GM18508 (cell line): ENCODE data around the gene DNAJB11.
"Not testable (repeated sequence)": the region's sequence is repeated elsewhere in the genome, so short reads cannot be mapped to it uniquely, and the experiment has no call there.

Experiments used
- ATAC-seq: cut with Tn5 transposase; IDR thresholded peaks from one replicate; pipeline ENCODE4 v1.9.1; 2021; ENCODE audit warnings: moderate number of reproducible peaks; ENCODE audit not compliant: insufficient read depth, unreplicated experiment

Gene DNAJB11

GRCh38 chr3:186614597-186615483, 44.3 kb downstream of the DNAJB11 start:
- no peak for ATAC-seq

GRCh38 chr3:186616299-186616617, 45.7 kb downstream of the DNAJB11 start:
- no peak for ATAC-seq

GRCh38 chr3:186617036-186617946, 46.8 kb downstream of the DNAJB11 start:
- peak; percentile 67 for ATAC-seq

- ATAC-seq, result no peak
Measured at GRCh38 chr3:186618318-186618938, 47.9 kb downstream of the DNAJB11 start.

GRCh38 chr3:186619787-186620212, 49.3 kb downstream of the DNAJB11 start:
- no peak for ATAC-seq

GRCh38 chr3:186620213-186621092, 49.9 kb downstream of the DNAJB11 start:
- no peak for ATAC-seq

- no peak for ATAC-seq
Measured at GRCh38 chr3:186621894-186622650, 51.6 kb downstream of the DNAJB11 start.

- no peak for ATAC-seq
Measured at GRCh38 chr3:186622651-186623310, 52.3 kb downstream of the DNAJB11 start.

- no peak for ATAC-seq
Measured at GRCh38 chr3:186624598-186624997, 54.1 kb downstream of the DNAJB11 start.

GRCh38 chr3:186625600-186626042, 55.1 kb downstream of the DNAJB11 start:
- no peak for ATAC-seq

- ATAC-seq, result no peak
Measured at GRCh38 chr3:186626254-186626847, 55.8 kb downstream of the DNAJB11 start.

GRCh38 chr3:186627852-186628414, 57.4 kb downstream of the DNAJB11 start:
- no peak for ATAC-seq

GRCh38 chr3:186628756-186629155, 58.2 kb downstream of the DNAJB11 start:
- no peak for ATAC-seq

- ATAC-seq, result no peak
Measured at GRCh38 chr3:186630950-186631641, 60.6 kb downstream of the DNAJB11 start.

GRCh38 chr3:186633481-186633880, 63.0 kb downstream of the DNAJB11 start:
- no peak for ATAC-seq

GRCh38 chr3:186634207-186634606, 63.7 kb downstream of the DNAJB11 start:
- ATAC-seq, result not testable (repeated sequence)
